Skin of body (tissue), 2 donors: ENCODE measurements around the gene BCL2. TPM values are rescaled to one million over a fixed set of nuclear protein-coding genes. Genes with fewer than 3 reads are reported as not detected.
A peak's percentile ranks its signal among the peaks of the same experiment; 100 is the strongest.

Source experiments
- DNase-seq: peaks from one replicate; lab custom pipeline; 2025; lab: John Stamatoyannopoulos, UW
- total RNA-seq: library from RNA; depleted of rRNA; stranded (reverse); fragments of >200 nt; gene quantifications from one replicate; pipeline ENCODE4 v1.2.3, GENCODE V29; 2014

The BCL2 gene
- total RNA-seq, 1 donor from 2014 or later, result 32.2 TPM

- peak; percentile 76 for DNase-seq
Observed at GRCh38 chr18:63185984-63186383, 133.6 kb downstream of the BCL2 start.

DNA sequence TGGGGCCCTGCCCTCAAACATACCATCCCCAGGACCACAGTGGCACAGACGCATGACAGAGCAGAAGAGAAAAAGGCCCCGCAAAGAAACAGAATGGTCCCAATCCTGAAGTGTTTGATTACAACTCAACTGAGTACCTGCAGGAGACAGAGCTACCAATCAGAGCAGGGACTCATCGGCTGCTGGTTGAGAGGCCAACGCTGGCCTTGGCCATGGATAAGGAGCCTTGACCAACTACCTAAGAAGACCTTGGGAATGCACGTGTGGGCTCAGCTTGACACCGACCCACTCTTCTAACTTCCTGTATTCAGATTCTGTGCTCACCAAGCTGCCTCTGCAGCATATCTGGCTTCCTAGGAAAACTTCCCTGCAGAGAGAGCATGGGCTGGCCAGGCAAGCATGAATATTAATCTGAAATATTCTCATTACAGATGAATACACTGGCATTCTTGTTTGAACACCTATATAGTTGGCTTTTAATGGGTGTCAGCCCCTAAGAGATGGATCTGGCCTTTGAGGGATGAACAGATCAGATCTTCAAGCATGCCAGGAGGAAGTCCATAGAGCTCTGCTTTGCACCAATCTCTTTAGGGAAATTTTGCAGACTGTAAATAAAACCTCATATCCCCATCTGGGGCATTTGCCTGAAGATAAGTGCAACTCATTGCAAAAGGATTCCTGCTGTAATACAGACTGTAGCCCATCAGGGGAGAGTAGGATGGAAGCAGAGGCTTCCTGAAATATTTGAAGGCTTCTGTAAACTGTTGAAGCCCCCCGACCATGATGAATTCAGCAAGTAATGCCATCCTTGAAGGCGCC lies 135.4 kb downstream of the BCL2 start:
- DNase-seq, result no peak

GRCh38 chr18:63183378-63183777 lies 136.2 kb downstream of the BCL2 start:
- peak; percentile 83 for DNase-seq

DNA sequence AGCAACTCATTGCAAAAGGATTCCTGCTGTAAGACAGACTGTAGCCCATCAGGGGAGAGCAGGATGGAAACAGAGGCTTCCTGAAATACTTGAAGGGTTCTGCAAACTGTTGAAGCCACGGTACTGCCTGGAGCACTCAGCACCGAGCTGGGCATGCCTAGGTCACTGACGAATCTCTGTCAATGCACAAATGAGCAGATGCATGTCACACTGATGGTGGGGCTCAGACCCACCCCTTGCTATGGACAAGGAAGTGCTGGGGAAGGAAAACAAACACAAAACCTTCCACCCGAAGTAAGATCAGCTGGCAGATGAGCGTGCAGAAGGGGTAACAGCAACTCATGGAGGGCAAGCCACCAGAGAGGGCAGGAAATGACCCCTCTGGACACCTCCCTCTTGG lies 136.7 kb downstream of the BCL2 start:
- no peak for DNase-seq

GRCh38 chr18:63182310-63182772 lies 137.2 kb downstream of the BCL2 start:
- DNase-seq, result peak; percentile 51

- DNase-seq, result peak; percentile 25
Observed at GRCh38 chr18:63181706-63182309, 137.8 kb downstream of the BCL2 start.

DNA sequence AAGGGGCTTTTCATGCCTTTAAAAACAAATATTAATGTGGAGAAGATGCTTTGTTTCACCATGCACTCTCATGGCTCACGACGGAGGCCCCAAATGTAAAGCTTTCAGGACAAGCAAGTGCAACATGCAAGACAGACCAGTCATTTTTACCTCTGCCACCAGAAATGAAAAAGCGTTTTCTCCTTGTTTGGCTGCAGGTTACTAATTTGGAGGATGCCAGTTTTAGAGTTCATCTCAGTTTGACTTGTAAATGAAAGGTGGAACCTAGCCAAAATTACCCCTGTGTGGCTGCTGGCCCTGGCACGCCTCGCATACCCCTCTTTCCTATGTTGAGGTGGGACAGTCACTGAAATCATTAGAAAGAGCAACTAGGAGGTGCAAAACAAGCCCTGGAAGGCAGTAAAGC lies 138.6 kb downstream of the BCL2 start:
- no peak for DNase-seq

- no peak for DNase-seq
Observed at GRCh38 chr18:63180321-63180720, 139.2 kb downstream of the BCL2 start.

DNA sequence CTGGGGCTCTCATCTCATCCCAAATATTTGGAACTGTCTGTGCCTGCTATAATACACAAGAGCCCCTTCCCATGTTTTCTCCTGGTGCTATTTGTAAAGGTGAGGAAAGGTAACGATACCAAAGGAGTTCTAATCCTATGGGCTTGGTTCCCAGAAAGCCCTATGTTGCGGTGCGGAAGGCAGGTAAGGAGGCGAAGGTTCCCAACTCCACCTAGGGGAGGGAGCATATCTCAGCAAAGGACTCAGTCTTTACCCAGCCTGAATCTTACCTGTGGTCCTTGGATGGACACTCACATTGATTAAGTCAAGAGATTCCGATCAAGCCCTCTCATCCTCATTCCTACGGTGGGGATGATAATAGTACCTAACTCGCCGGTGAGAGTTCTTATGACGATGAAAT lies 140.1 kb downstream of the BCL2 start:
- DNase-seq, result no peak

DNA sequence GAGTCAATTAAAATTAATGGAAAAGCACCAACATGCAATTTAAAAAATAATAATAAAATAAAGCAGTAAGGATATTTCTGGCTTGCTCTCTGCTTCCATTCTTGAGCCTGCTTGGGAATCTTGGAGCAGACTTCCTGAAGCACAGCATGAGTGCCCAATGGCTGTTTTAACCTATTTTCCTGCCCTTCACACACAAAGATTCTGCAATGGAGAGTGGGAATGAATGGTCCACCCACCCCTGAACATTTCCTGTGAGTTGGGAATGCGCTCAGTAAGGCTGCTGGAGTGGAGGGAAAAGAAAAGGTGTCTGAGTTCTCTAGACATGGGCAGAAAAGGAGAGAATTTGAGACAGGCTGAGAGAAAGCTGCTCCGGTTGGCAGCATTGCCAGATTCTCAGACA lies 140.6 kb downstream of the BCL2 start:
- no peak for DNase-seq

DNA sequence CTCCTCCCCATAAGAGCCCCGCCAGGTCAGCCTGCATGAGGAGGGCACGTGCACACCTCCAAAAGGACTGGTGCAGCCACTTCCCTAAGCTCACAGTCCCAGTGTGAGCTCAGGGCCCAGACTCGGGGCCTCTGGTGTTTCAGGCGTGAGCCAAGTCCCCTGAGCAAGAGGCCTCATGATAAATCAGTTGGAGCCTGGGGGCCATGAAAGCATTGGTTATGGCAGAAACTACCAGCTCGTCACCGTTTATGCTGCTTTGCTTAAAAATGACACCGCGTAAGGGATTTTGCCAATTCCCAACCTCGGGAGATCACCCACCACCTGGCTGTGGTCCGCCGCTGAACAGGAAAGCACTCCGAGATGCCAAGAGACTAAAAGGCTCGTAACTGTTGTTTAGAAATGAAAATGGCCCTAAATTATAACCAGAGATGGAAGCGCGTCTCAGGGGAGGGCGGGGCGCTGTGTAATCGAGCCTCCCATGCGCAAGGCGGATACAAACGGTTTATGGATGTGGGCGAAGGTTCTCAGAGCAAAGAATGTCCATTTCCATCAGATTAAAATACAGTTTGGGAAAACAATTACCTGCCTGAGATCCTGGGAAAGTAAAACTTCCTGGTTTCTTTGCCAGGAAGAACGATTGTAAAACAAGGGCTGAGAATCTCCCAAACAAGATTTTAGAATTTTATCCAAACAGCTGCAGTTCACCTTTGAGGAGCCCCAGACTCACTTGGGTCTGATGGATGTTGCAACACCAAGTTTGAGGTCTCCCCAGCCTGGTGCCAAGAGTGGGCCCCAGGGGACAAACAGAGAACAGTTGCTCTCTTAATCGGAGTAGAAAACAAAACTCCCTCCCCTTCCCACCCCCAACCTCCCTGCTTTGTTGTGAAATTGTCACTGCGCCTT lies 141.4 kb downstream of the BCL2 start:
- DNase-seq, result peak; percentile 42

- no peak for DNase-seq
Observed at GRCh38 chr18:63177259-63177658, 142.3 kb downstream of the BCL2 start.

- no peak for DNase-seq
Observed at GRCh38 chr18:63175264-63175663, 144.3 kb downstream of the BCL2 start.

DNA sequence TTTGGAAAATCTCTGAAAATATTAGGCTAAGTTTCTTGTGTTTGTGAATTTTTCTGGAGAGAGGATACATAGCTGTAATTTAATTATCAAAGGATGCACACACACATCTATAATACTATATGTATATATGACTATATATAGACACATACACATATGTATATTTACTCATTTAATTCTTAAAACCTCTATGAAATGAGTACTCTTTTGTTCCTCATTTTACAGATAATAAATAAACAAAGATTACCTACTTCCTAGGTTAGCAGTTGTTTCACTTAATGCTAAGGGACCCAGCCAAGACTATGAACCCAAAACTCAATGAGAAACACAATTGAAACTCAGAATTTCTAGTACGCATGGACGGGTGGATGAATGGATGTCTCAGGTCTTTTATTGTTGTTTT lies 145.6 kb downstream of the BCL2 start:
- DNase-seq, result no peak

- DNase-seq, result no peak
Observed at GRCh38 chr18:63169853-63170252, 149.7 kb downstream of the BCL2 start.

GRCh38 chr18:63168287-63168686 lies 151.3 kb downstream of the BCL2 start:
- DNase-seq, result no peak

DNA sequence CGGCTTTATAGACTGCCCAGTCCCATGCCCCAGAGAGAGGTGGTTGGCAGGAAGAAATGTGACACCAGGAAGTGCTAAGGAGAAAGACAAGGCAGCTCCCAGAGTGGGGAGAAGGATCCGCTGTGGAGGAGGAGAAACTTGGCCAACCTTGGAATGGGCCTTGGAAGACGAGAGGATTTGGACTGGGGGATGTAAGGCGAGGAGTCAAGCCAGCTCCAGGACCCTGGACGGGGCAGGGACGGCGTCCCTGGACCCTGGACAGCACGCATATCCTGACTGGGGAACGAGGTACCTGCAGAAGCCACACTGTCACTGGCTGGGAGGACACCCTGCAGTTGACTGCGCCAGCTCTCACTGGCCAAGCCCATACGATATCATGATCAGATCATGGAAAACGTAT lies 153.4 kb downstream of the BCL2 start:
- no peak for DNase-seq

- peak; percentile 34 for DNase-seq
Observed at GRCh38 chr18:63164396-63164795, 155.2 kb downstream of the BCL2 start.

- no peak for DNase-seq
Observed at GRCh38 chr18:63162271-63163014, 157.1 kb downstream of the BCL2 start.

- DNase-seq, result no peak
Observed at GRCh38 chr18:63161761-63162195, 157.8 kb downstream of the BCL2 start.
